HG02798 (cell line): ENCODE measurements around the gene MGAT1.

Experiments
- ATAC-seq: cut with Tn5 transposase; IDR thresholded peaks from one replicate; pipeline ENCODE4 v1.9.1; 2021; ENCODE audit warnings: mild to moderate bottlenecking; ENCODE audit not compliant: unreplicated experiment, poor library complexity

Gene MGAT1

DNA sequence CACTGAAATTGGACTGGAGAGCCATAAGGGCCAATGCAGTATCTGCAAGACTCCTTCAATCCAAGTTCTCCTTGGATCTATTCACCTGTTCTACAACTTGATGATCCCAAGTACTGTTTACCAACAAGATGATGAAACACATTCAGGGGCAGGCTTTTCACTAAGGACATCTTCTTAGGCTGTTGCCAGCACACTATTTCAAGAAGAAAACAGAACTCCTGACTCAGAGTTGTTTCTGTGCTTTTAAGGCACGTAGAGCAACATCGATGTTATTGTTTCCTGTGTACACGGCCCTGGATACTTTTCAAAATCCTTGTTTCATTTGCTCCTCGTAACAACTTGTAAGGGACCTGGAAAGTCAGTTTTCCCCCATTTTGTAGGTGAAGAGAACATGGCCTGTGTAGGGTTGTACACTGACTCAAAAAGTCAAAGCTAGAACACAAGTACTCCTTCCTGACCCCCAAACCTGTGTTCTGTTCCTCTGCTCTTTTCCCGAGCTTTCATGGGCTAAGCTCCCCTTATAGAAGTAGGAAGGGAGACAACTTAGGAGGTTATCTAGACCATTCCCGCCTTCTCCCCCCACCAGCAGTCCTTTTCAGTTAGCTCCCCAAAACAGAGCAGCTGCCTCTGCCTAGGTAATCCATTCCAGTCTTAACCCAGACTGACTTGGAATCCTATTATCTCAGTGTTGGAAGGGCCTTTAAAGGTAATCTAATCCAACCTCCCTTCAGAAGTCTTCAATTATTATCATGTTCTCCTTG is 5.2 kb upstream of the MGAT1 start:
- no peak for ATAC-seq

GRCh38 chr5:180807046-180807445 is 4.4 kb upstream of the MGAT1 start:
- no peak for ATAC-seq

DNA sequence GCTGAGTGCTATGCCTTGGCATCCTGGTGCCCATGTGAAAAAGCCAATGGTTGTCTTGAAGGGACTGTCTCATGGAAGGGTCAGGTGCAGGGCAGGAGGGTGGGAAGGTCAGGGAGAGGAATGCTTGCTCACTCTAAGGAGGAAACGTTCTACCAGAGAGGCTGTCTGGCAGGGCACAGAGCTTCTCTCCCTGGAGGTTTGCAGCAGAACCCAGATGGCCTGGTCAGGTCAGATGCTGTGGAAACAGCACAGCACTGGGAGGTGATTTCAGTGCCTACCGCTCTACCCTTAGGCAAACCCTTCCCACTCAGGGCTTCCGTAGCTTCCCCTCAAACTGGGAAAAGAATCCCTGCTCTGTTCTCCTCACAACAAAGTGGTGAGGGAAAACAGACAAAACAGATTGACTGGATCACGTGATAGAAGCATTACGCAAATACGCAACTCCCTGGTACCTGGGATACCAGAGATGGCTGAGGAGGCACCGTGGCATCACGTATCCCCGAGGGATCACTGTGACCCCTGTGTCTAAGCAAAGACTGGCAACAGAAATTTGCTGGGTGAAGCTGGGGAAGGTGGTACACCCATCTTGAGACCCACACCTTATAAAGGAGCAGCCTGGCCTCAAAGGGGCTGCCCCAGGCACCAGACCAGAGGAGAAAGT is 3.9 kb upstream of the MGAT1 start:
- ATAC-seq, result no peak

DNA sequence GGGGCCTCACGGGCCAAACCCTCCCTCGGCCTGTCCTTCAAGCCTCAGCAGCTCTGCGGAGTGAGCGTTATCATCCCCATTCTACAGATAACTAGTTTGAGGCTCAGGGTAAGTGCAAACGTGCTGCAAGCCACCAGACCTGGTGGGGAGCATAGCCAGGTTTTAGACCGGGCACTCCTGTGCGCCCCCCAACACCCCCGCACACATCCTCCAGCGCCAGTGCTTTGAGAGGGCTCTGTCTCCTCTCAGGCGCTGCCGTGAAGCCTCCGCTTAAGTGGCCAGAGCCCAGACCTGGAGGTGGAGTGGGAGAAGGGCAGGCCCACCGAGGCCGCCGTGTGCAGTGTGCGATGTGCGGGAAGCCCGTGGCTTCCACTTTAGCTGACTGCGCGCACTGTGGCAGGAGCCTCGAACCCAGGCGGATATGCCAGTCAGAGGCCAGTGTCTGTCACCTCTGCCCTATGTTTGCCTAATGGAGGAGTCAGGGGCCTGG is 1.6 kb upstream of the MGAT1 start:
- no peak for ATAC-seq

DNA sequence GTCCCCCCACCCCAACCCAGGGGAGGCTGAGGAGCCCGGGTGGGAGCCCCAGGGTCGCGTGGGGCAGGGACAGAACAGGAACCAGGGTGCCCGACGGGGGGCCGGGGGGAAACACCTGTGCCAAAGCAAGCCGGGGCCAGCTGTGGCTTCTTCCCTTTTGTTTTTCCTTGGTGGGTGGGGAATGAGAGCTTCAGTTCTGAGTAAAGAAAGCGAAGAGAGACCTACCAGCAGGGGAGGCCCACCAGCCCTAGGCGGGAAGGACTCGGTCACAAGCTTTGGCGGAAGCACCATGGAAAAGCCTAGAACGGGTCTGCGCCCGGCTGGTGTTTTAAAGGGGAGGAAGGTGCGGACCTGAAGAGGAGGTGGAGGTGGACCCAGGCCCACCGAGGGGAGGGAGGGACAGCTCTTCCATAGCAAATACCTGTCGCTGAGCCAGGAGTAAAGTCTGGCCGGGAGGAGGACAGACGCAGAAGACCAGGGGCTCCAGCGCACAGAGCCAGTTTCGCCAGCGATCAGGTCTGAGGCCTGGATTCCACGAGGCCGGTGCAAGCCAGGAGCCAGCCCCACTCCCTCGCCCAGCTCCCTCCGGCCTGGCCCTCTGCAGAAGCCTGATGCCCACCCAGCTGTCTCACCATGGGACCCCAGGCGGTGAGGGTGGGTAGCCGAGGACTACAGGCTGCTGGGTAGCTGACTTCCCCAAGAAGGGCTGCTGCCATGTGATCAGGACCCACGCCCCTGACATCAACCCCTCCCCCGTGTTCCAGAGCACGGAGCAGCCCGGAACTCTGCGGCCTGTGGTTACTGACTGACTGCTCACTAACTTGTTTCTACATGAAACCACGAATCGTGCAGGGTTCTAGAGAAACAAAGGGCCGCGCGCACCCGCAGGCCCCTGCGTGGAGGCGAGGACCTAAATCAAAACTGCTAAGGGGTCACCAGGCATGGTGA is 849 bp upstream of the MGAT1 start:
- ATAC-seq, result peak; percentile 68

- no peak for ATAC-seq
These were observed 846 bp downstream of the MGAT1 start for GRCh38 chr5:180801596-180802324.

DNA sequence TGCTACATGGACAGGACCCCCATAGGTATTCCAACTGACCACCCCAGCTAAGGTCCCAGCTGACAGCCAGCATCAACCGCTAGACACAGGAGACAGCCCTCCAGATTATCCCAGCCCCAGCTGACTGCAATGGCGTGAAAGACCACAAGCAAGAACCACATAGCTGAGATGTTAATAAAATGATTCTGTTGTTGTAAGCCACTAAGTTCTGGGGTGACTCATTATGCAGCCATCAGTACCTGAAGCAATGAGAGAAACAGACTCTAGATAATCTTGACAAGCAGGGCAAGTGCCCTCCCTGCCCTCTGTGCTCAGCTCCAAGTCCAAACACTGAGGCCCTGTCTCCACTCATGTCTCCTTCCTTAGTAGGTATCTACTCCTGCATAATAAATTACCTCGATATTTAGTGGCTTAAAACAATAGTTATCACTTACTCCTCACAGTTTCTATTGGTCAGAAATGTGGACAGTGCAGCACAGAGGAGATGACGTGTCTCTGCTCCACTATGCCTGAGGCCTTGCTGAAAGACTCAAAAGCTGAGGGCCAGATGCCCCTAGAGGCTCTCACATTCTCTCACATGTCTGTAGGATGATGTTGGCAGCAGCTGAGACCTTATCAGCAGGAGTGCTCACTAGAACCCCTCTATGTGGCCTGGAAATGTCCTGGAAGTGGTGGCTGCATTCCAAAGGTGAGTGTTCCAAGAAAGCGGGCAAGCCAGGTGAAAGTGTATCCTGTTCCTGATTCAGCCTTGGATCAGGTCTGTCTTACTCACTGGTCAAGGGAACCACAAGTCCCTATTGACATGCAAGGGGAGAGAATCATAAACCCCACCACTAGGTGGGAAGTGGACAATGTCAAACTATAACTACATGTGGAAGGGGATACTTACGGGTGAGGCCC is 2.5 kb downstream of the MGAT1 start:
- no peak for ATAC-seq

DNA sequence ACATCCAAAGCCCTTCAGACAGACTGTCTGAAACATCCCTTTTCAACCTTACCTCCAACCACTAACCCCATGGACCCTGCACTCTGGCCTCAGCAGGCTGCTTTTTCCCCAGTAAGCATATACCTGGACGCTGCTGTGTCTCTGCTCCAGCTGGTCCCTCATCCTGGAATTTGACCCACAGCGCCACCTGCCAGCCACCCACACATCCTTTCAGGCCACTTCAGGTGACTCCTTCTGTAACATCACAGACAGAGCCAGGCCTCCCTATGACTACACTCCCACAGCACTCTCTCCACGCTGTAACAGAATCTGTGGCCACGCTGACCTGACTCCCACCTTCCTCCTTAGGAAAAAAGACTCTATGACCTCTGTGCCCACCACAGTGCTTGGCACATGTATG is 3.4 kb downstream of the MGAT1 start:
- no peak for ATAC-seq

GRCh38 chr5:180798193-180798592 is 4.4 kb downstream of the MGAT1 start:
- no peak for ATAC-seq

DNA sequence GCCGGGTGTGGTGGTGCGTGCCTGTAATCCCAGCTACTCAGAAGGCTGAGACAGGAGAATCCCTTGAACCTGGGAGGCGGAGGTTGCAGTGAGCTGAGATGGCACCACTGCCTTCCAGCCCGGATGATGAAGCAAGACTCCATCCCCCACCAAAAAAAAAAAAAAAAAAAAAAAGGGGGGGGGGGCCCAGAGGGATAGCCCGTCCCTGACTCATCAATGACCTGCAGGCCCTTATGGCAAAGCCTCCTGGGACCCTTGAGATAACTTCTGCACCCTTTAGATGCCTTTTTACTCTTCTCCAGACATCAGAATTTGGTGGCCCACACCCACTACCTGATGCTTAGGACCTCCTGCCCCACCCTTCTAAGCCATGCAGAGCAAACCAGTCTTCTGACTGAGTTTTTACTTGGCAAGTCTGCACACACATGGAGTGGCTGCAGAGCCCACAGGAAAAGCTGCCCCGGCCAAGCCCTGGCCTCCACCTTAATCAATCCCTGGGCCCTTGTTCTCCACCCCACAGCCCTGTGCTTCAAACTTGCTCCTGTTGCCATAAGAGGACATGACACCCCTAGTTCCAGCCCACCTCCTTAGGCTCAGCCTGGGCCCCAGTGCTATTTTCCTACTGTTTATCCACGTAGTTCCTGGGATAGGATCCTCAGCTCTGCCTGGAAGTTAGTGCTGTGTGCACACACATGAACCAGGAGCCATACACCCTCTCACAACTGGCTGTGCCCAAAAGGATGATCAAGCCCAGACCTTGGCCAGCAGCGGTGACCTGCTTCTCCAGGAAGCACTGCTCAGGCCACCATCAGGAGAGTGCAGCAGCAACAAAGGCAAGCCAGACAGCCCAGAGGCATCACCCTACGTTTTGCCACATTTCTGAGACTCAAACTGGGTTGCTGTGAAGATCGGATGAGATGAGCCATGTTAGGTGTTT is 5.1 kb downstream of the MGAT1 start:
- no peak for ATAC-seq

- no peak for ATAC-seq
These were observed 6.8 kb downstream of the MGAT1 start for GRCh38 chr5:180795771-180796313.

- ATAC-seq, result no peak
These were observed 9.7 kb downstream of the MGAT1 start for GRCh38 chr5:180792965-180793287.

- no peak for ATAC-seq
These were observed 10.2 kb downstream of the MGAT1 start for GRCh38 chr5:180792287-180792964.

GRCh38 chr5:180791611-180792213 is 10.9 kb downstream of the MGAT1 start:
- ATAC-seq, result no peak

DNA sequence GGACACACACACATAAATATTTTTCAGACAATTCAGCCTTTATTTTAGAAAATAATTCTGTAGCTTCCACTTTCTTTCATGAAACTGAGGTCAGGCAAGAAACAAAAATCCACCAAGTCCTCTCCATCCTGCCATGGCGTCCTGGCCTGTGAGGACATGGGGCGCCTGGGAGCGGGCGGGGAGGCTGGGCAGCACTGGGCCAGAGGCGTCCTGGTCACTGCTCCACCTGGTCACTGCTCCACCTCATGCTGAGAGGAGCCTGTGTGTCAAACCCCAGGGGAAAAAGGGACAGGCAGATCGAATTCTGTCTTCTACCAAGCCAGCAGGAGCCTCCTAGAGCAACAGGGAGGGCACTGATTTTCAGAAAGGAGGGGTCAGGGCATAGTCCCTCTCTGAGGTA is 12.1 kb downstream of the MGAT1 start:
- no peak for ATAC-seq

DNA sequence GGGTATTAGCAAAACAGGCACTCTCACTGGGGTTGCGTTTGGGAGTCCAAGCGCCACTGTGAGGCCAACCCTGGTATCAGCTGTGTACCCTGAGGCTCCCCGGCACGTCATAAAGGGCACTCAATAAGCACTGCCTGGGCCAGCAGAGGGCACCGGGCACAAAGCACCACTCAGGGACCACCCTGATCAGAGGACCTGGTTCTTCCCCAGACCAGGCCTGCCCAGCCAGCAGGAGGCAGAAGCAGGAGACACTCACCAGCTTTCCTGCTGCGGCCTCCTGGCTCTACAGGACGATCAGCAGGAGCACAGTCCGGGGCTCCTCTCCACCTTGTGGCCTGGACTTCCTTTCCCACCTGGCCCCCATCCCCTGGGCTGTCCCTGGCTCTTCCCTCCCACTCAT is 12.6 kb downstream of the MGAT1 start:
- ATAC-seq, result no peak
